ENCODE results near the gene SERPIND1.
"Not testable (repeated sequence)": the region's sequence is repeated elsewhere in the genome, so short reads cannot be mapped to it uniquely, and the experiment has no call there.

Gene SERPIND1

DNA sequence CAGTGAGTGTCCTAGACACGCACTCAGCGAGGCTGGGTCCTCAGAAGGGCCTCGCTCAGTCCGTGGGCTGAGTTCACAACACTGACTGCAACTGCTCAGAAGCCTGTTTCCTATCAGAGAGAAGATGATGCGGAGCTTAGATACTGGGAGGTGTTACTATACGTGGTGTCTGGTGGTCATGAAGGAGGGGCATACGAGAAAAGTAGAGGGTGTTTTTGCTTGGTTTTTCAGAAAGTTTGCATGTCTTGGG, 9.5 kb upstream of the SERPIND1 start:
- Histone ChIP-seq H3K4me3 (replicated peaks; ENCODE audit: low read depth, low read length) (no peak overlapping the region), H3K36me3 (ENCODE audit: control insufficient read depth, insufficient read depth, low read length) (peaks cover 18% of the 10 kb centered on the region)
- TF ChIP-seq, protein P1, sequence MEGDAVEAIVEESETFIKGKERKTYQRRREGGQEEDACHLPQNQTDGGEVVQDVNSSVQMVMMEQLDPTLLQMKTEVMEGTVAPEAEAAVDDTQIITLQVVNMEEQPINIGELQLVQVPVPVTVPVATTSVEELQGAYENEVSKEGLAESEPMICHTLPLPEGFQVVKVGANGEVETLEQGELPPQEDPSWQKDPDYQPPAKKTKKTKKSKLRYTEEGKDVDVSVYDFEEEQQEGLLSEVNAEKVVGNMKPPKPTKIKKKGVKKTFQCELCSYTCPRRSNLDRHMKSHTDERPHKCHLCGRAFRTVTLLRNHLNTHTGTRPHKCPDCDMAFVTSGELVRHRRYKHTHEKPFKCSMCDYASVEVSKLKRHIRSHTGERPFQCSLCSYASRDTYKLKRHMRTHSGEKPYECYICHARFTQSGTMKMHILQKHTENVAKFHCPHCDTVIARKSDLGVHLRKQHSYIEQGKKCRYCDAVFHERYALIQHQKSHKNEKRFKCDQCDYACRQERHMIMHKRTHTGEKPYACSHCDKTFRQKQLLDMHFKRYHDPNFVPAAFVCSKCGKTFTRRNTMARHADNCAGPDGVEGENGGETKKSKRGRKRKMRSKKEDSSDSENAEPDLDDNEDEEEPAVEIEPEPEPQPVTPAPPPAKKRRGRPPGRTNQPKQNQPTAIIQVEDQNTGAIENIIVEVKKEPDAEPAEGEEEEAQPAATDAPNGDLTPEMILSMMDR (IDR thresholded peaks at IDR 0.05; ENCODE audit: insufficient read depth, low read length, poor library complexity, severe bottlenecking), result no peak

DNA sequence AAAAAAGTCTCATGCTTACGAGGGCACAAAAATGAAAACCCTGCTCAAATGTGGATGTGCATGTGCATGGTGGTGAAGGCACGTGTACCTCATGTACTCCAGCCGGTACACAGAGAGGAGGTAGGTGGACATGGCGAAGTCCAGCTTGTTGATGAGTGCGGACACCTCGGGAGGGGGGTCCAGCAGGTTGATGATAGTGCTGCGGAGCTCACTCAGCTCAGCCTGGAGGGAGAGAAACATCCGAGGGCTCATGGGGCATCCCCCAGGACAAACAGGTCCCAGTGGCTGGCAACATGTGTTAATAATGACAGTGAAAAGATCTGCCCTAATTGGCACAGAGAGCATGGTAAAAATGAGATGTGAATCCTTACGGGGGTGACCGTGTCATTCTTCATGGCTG, 9.2 kb upstream of the SERPIND1 start:
- no peaks in the 10 kb centered on the region for H3K27me3 ChIP-seq (replicated peaks; ENCODE audit: control insufficient read depth, insufficient read depth, low read length)
- peaks cover 18% of the 10 kb centered on the region for H3K36me3 ChIP-seq (ENCODE audit: control insufficient read depth, insufficient read depth, low read length)
- TF ChIP-seq, protein P1 (IDR thresholded peaks at IDR 0.05; ENCODE audit: insufficient read depth, low read length, poor library complexity, severe bottlenecking), result no peak
- no peak for DNase-seq (ENCODE audit: extremely low read depth, insufficient read length)
- H3K4me3 ChIP-seq (replicated peaks; ENCODE audit: low read depth, low read length), result no peak overlapping the region

More for the DNA sequence above, 9.5 kb upstream of the SERPIND1 start:
- no peaks in the 10 kb centered on the region for H3K27me3 ChIP-seq (replicated peaks; ENCODE audit: control insufficient read depth, insufficient read depth, low read length)
- no peak for DNase-seq (ENCODE audit: extremely low read depth, insufficient read length)

DNA sequence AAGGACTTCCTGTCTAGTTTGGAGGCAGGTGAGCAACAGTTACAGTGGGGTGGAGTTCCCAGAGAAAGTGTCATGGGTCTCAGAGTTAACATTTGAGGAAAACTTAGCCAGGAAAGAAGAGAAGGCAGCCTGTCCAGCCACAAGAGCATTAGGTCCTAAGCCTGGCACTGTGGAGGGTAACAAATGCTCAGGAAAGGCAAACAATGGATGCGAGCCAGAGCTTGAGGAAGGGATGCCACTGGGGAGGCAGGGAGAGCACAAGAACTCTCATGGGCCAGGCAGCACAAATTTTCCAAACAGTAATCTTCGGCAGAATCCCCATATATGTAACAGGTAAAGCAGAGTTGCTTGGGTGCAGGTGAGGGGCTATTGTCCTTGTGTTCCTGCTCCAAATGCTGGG, 8.0 kb upstream of the SERPIND1 start:
- TF ChIP-seq, protein P1 (IDR thresholded peaks at IDR 0.05; ENCODE audit: insufficient read depth, low read length, poor library complexity, severe bottlenecking), result no peak
- Histone ChIP-seq H3K27me3 (replicated peaks; ENCODE audit: control insufficient read depth, insufficient read depth, low read length) (no peaks in the 10 kb centered on the region), H3K4me3 (replicated peaks; ENCODE audit: low read depth, low read length) (no peak overlapping the region), H3K36me3 (ENCODE audit: control insufficient read depth, insufficient read depth, low read length) (peaks cover 18% of the 10 kb centered on the region)
- DNase-seq (ENCODE audit: extremely low read depth, insufficient read length), result no peak

DNA sequence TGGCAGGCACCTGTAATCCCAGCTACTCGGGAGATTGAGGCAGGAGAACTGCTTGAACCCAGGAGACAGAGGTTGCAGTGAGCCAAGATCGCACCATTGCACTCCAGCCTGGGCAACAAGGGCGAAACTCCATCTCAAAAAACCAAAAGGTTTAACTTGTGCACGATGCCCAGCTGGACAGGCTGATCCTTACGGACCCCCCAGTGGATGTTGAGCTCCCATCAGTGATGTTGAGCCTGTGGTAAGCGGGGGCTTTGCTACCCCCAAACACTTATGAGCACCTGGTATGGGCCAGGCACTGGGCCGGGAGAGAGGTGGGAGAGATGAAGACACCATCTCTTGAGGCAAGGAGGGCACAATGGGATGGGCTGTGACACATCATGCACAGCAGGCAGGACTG, 7.4 kb upstream of the SERPIND1 start:
- DNase-seq (ENCODE audit: extremely low read depth, insufficient read length), result no peak
- H3K36me3 ChIP-seq (ENCODE audit: control insufficient read depth, insufficient read depth, low read length), result peaks cover 16% of the 10 kb centered on the region
- H3K27me3 ChIP-seq (replicated peaks; ENCODE audit: control insufficient read depth, insufficient read depth, low read length), result no peaks in the 10 kb centered on the region
- no peak overlapping the region for H3K4me3 ChIP-seq (replicated peaks; ENCODE audit: low read depth, low read length)
- TF ChIP-seq, protein P1 (IDR thresholded peaks at IDR 0.05; ENCODE audit: insufficient read depth, low read length, poor library complexity, severe bottlenecking), result no peak

DNA sequence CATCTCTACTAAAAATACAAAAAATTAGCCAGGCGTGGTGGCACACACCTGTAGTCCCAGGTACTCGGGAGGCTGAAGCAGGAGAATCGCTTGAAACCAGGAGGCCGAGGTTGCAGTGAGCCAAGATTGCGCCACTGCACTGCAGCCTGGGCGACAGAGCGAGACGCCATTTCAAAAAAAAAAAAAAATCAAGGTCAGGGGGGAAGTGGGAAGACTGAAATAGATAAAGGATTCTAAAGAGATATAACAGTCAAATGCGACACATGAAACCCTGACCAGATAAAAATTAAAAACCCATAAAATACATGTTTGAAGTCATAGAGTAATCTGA, 4.5 kb upstream of the SERPIND1 start:
- not testable (repeated sequence) for H3K36me3 ChIP-seq (ENCODE audit: control insufficient read depth, insufficient read depth, low read length); DNase-seq (ENCODE audit: extremely low read depth, insufficient read length); H3K4me3 ChIP-seq (replicated peaks; ENCODE audit: low read depth, low read length); H3K27me3 ChIP-seq (replicated peaks; ENCODE audit: control insufficient read depth, insufficient read depth, low read length)

DNA sequence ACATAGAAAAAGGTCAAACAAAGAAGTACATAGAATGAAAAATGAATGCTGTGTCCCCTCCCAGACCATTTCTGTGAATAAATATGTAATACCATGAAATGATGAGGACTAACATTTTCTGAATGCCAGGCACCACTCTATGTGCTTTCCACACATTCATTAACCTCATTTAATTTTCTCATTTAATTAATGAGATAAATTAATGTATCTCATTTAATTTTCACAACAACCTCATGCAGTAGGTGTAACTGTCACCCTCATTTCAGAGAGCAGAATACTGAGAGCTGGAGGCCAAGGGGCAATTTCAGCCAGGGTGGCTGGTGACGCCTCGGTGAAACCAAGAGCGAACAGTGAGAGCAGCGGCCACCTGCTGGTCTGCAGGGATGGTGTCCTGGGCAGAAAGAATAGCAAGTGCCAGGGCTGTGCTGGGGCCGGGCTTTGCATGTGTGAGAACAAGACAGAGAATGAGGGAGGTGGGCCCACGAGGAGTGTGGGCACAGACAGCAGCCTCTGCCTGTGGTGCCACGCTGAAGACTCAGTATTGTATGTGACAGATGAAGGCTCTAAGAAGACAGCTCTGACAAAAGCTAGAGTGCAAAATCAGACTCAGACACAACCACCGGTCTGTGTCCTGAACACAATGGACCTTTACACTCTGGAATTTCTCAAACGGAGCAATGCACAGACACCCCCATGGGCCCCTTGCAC, 1.8 kb upstream of the SERPIND1 start:
- TF ChIP-seq, protein P1 (IDR thresholded peaks at IDR 0.05; ENCODE audit: insufficient read depth, low read length, poor library complexity, severe bottlenecking), result no peak
- no peak for DNase-seq (ENCODE audit: extremely low read depth, insufficient read length)
- no peaks in the 10 kb centered on the region; the same call in 1 of the 2 replicates for H3K36me3 ChIP-seq (ENCODE audit: control insufficient read depth, insufficient read depth, low read length)

More for the DNA sequence above, 1.8 kb upstream of the SERPIND1 start:
- no peak overlapping the region for H3K4me3 ChIP-seq (replicated peaks; ENCODE audit: low read depth, low read length)
- no peaks in the 10 kb centered on the region for H3K27me3 ChIP-seq (replicated peaks; ENCODE audit: control insufficient read depth, insufficient read depth, low read length)

Measured in GM06990 (cell line).